HEK293 (cell line): Measurements from ENCODE around the gene UNC93A.

Source experiments
- SETDB1 ChIP-seq: IDR thresholded peaks from one replicate; pipeline ENCODE4 v1.6.1; 2017; ENCODE audit warnings: mild to moderate bottlenecking, low read length, moderate library complexity, mixed read lengths; ENCODE audit not compliant: insufficient read length
- ZNF501 ChIP-seq: fragments of 450-650 bp; formaldehyde crosslinking; IDR thresholded peaks from 2 replicates; pipeline ENCODE4 v1.5.1; 2016; ENCODE audit warnings: missing biosample characterization, missing genetic modification characterization
- TF ChIP-seq, protein P1 (sequence below): fragments of 450-650 bp; formaldehyde crosslinking; IDR thresholded peaks from 2 replicates; pipeline ENCODE4 v1.5.1; 2016; ENCODE audit warnings: missing biosample characterization, missing genetic modification characterization

DNA sequence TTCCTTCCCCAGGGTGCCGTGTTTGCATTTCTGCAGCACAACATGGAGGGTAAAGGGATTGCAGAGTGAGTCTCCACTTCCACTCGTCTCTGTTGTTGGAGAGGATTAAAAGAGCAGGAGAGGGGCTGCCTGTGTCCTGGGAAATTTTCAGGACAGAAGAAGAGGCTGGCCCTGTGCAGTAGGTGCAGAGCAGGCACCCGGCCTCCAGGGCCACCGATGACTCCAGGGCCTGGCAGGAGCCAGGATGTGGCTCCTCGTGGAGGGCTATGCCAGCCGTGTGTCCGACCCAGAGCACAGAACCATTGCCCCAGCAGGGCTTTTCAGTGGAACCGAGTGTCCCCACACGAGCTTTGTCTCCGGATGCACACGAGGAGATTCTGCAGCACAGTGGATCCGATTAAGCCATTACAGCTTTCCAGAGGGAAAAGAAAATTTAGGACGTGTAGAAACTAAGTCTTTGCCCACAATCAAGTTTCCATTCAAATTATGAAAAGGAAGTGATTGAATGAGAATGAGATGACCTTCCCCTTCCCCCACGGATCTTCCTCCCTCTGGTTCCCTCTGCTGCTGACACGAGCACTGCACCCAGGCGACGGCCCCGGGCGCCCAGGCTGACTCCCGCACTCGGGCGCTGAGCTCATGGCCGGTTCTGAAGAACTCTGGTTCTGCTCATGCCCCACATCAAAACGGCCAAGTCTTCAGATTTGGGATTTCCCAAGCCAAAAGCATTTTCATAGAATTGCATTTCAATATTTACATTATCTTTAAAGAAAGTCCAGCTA lies 43.1 kb upstream of the UNC93A start:
- no peak for TF ChIP-seq SETDB1
- no peak for TF ChIP-seq ZNF501
- TF ChIP-seq, protein P1, sequence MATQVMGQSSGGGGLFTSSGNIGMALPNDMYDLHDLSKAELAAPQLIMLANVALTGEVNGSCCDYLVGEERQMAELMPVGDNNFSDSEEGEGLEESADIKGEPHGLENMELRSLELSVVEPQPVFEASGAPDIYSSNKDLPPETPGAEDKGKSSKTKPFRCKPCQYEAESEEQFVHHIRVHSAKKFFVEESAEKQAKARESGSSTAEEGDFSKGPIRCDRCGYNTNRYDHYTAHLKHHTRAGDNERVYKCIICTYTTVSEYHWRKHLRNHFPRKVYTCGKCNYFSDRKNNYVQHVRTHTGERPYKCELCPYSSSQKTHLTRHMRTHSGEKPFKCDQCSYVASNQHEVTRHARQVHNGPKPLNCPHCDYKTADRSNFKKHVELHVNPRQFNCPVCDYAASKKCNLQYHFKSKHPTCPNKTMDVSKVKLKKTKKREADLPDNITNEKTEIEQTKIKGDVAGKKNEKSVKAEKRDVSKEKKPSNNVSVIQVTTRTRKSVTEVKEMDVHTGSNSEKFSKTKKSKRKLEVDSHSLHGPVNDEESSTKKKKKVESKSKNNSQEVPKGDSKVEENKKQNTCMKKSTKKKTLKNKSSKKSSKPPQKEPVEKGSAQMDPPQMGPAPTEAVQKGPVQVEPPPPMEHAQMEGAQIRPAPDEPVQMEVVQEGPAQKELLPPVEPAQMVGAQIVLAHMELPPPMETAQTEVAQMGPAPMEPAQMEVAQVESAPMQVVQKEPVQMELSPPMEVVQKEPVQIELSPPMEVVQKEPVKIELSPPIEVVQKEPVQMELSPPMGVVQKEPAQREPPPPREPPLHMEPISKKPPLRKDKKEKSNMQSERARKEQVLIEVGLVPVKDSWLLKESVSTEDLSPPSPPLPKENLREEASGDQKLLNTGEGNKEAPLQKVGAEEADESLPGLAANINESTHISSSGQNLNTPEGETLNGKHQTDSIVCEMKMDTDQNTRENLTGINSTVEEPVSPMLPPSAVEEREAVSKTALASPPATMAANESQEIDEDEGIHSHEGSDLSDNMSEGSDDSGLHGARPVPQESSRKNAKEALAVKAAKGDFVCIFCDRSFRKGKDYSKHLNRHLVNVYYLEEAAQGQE (tag by site-specific recombination): no peak
